ENCODE results near the gene RAB31.
A peak's percentile ranks its signal among the peaks of the same experiment; 100 is the strongest.
"Not testable (repeated sequence)": the region's sequence is repeated elsewhere in the genome, so short reads cannot be mapped to it uniquely, and the experiment has no call there.

Gene RAB31

DNA sequence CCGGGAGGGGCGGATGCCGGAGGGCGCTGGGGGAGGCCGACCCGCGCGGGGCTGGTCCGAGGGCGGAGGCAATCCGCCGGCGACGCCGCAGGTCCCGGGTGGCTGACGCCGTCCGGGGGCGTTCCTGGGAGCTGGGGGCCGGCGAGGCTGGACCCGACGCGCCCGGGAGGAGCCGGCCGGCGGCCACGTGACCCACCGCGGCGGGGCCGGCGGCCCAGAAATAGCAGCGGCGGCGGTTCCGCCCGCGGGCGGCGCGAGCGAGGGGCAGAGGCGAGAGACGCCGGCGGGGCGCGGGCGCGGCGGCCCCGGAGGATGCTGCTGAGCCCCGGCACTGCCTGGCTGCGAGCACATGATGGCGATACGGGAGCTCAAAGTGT is at the start of gene RAB31:
Gene RAB31, plus strand, starts transcription at position 245 of the 377 bp plus-strand sequence. Its CDS starts 105 bp downstream, at position 350.
- Histone ChIP-seq H3K4me1 (ENCODE audit: control insufficient read depth, insufficient read depth, low read length) (peaks cover 26% of the 10 kb centered on the region), H3K9me3 (ENCODE audit: control insufficient read depth, low read length) (no peaks in the 10 kb centered on the region), H3K27me3 (ENCODE audit: control insufficient read depth, insufficient read depth, low read length) (peaks cover 20% of the 10 kb centered on the region), H3K36me3 (ENCODE audit: control insufficient read depth, insufficient read depth, low read length) (no peaks in the 10 kb centered on the region), H3K9ac (ENCODE audit: low read length) (peak within 1 kb of the TSS; percentile 75), H3K4me3 (ENCODE audit: low read length) (peak within 1 kb of the TSS; percentile 17)

GRCh38 chr18:9659499-9660375 is 48.4 kb upstream of the RAB31 start:
- H3K9me3 ChIP-seq (ENCODE audit: control insufficient read depth, low read length), result no peaks in the 10 kb centered on the region
- no peaks in the 10 kb centered on the region for H3K36me3 ChIP-seq (ENCODE audit: control insufficient read depth, insufficient read depth, low read length)
- H3K9ac ChIP-seq (ENCODE audit: low read length), result no peak overlapping the region
- no peaks in the 10 kb centered on the region for H3K27me3 ChIP-seq (ENCODE audit: control insufficient read depth, insufficient read depth, low read length)
- no peaks in the 10 kb centered on the region for H3K4me1 ChIP-seq (ENCODE audit: control insufficient read depth, insufficient read depth, low read length)
- no peak overlapping the region for H3K4me3 ChIP-seq (ENCODE audit: low read length)

DNA sequence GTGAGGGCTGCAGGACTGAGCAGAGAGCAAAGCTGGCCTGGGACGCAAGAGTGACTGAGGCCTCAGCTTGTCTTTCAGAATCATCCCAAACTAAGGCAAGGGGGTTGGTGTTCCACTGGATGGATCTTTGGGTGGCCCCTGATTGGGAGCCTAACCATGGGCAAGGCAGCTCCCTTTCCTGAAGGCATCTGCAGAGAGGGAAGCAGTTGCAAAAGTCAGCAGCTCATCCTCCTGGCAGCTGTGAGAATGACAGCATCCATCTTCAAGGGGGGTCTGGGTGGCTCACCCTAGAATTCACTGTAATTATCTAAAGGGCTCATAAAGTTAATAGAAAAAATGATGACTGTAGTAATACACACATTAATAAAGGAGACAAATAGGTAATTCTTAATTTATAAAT is 46.5 kb upstream of the RAB31 start:
- no peaks in the 10 kb centered on the region for H3K27me3 ChIP-seq (ENCODE audit: control insufficient read depth, insufficient read depth, low read length)
- H3K9me3 ChIP-seq (ENCODE audit: control insufficient read depth, low read length), result no peaks in the 10 kb centered on the region
- no peak overlapping the region for H3K4me3 ChIP-seq (ENCODE audit: low read length)
- no peaks in the 10 kb centered on the region for H3K36me3 ChIP-seq (ENCODE audit: control insufficient read depth, insufficient read depth, low read length)
- H3K4me1 ChIP-seq (ENCODE audit: control insufficient read depth, insufficient read depth, low read length), result no peaks in the 10 kb centered on the region
- no peak overlapping the region for H3K9ac ChIP-seq (ENCODE audit: low read length)

- Histone ChIP-seq H3K4me1 (ENCODE audit: control insufficient read depth, insufficient read depth, low read length) (no peaks in the 10 kb centered on the region), H3K9me3 (ENCODE audit: control insufficient read depth, low read length) (no peaks in the 10 kb centered on the region), H3K36me3 (ENCODE audit: control insufficient read depth, insufficient read depth, low read length) (no peaks in the 10 kb centered on the region), H3K4me3 (ENCODE audit: low read length) (no peak overlapping the region), H3K27me3 (ENCODE audit: control insufficient read depth, insufficient read depth, low read length) (no peaks in the 10 kb centered on the region), H3K9ac (ENCODE audit: low read length) (no peak overlapping the region)
Observed at GRCh38 chr18:9663377-9663776, 44.7 kb upstream of the RAB31 start.

DNA sequence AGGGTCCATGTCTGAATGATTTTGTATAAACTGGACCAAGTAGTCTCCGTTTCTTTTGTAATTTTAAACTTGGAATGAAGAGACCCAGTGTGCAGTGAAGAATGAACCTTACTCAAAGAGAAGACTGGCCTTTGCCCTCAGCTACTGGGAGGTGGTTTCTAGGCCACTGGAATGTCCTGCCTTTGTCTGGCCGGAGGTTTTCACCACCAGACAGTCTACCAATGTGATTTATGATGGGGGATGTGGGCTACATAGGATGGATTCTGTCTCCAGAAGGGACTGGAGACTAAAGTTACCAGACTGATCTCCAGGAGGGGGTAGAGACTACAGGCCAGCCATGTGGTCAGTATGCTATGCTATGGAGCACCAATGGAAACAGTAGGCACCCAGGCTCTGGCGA is 42.8 kb upstream of the RAB31 start:
- Histone ChIP-seq H3K9ac (ENCODE audit: low read length) (no peak overlapping the region), H3K27me3 (ENCODE audit: control insufficient read depth, insufficient read depth, low read length) (no peaks in the 10 kb centered on the region), H3K36me3 (ENCODE audit: control insufficient read depth, insufficient read depth, low read length) (no peaks in the 10 kb centered on the region), H3K9me3 (ENCODE audit: control insufficient read depth, low read length) (no peaks in the 10 kb centered on the region), H3K4me1 (ENCODE audit: control insufficient read depth, insufficient read depth, low read length) (no peaks in the 10 kb centered on the region), H3K4me3 (ENCODE audit: low read length) (no peak overlapping the region)

DNA sequence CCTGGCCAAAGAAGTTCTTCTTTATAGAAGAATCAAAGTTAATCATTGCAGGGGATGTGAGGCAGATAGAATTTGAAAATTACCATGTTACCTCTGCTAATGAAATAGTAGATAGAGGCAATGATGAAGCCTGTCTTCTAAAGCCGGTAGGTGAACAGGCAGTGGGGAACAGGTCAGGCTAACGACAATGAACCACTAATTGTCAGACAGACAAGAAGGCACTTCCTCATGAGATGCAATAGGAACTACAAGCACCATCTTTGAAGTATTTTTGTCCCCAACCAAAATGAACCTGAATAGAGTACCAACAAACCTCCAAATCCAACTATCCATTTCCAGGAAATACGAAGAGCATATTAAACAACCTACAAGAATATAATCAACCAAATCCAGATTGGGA is 41.6 kb upstream of the RAB31 start:
- Histone ChIP-seq H3K27me3 (ENCODE audit: control insufficient read depth, insufficient read depth, low read length) (no peaks in the 10 kb centered on the region), H3K9me3 (ENCODE audit: control insufficient read depth, low read length) (no peaks in the 10 kb centered on the region), H3K9ac (ENCODE audit: low read length) (no peak overlapping the region), H3K4me1 (ENCODE audit: control insufficient read depth, insufficient read depth, low read length) (no peaks in the 10 kb centered on the region), H3K4me3 (ENCODE audit: low read length) (no peak overlapping the region), H3K36me3 (ENCODE audit: control insufficient read depth, insufficient read depth, low read length) (no peaks in the 10 kb centered on the region)

DNA sequence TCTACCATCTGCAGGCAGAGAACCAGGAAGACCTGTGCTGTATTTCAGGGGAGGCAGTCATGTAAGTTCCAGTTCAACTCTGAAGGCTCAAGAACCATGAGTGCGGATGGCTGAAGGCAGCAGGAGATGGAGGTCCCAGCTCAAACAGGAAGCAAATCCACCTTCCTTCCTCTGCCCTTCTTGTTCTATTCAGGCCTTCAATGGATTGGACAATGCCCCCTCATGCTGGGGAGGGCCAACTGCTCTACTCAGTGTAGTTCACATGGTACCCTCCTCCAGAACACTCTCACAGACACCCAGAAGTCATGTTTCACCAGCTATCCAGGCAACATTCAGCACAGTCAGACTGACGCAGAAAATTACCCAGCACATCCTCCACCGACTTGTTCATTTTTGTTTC is 39.1 kb upstream of the RAB31 start:
- Histone ChIP-seq H3K4me3 (ENCODE audit: low read length) (no peak overlapping the region), H3K9ac (ENCODE audit: low read length) (no peak overlapping the region), H3K9me3 (ENCODE audit: control insufficient read depth, low read length) (no peaks in the 10 kb centered on the region), H3K27me3 (ENCODE audit: control insufficient read depth, insufficient read depth, low read length) (no peaks in the 10 kb centered on the region), H3K36me3 (ENCODE audit: control insufficient read depth, insufficient read depth, low read length) (no peaks in the 10 kb centered on the region), H3K4me1 (ENCODE audit: control insufficient read depth, insufficient read depth, low read length) (peaks cover 11% of the 10 kb centered on the region)

DNA sequence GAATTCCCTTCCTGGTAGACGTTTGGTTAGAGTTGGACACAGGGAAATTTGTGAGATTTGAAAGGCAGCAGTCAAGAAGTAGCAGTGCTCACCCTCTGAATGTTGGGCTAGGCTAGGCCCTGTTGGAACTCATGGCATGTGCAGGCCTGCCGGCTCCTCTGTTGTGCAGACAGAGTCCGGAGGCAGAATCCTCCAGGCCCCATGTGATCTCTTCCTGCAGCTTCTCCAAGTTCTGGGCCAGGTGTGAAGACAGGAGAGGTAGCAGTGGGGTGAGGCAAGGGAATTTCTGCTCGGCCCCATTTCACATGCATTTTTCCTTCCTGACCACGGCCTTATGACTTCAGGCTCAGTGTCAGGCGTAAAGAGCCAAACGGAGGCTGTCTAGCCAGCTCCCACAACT is 36.9 kb upstream of the RAB31 start:
- Histone ChIP-seq H3K9ac (ENCODE audit: low read length) (no peak overlapping the region), H3K27me3 (ENCODE audit: control insufficient read depth, insufficient read depth, low read length) (no peaks in the 10 kb centered on the region), H3K4me1 (ENCODE audit: control insufficient read depth, insufficient read depth, low read length) (peaks cover 18% of the 10 kb centered on the region), H3K36me3 (ENCODE audit: control insufficient read depth, insufficient read depth, low read length) (no peaks in the 10 kb centered on the region), H3K9me3 (ENCODE audit: control insufficient read depth, low read length) (no peaks in the 10 kb centered on the region), H3K4me3 (ENCODE audit: low read length) (no peak overlapping the region)

DNA sequence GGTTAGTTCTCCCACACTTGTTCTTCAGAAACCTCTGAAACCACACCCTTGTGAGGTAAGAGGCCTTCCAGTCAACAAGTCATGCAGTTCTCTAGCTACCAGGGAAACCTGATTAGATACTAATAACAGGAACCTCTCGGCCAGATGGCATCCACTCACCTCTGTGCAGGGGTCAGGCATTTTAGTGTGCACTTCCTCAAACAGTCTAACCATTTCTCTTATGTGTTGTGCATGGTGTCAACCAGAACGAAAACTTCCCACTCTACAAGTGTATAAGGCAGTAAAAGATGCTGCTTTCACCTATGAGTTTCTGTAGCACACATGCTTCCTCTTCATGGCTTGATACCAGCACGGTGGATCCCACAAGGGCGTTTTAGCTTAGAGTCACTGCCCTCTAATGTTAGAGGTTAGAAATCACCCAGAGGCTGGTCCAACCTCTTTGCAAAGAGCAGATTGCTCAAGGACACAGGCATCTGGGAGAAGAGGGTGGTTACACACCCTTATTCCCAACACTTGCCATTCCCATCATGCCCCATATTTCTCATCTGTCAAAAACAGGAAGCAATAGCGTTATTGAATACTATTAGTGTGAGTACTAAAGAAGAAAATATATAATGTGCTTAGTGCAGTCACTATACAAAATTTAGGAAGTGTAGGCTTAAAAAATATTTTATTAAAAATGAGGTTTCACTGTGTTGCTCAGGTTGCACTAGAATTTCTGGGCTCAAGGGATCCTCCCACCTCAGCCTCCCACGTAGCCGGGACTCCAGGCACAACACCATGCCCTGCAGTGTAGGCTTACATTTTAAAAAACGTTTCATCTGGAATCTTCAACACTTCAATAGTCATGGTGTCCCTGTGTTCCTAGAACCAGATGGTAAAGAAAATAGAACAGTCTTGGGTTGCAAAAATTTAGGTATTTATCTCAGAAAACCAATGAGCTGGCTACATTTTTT is 34.5 kb upstream of the RAB31 start:
- Histone ChIP-seq H3K9me3 (ENCODE audit: control insufficient read depth, low read length) (no peaks in the 10 kb centered on the region), H3K4me3 (ENCODE audit: low read length) (no peak overlapping the region), H3K36me3 (ENCODE audit: control insufficient read depth, insufficient read depth, low read length) (no peaks in the 10 kb centered on the region), H3K4me1 (ENCODE audit: control insufficient read depth, insufficient read depth, low read length) (peaks cover 18% of the 10 kb centered on the region), H3K27me3 (ENCODE audit: control insufficient read depth, insufficient read depth, low read length) (no peaks in the 10 kb centered on the region), H3K9ac (ENCODE audit: low read length) (peak overlapping the region; percentile 33)

DNA sequence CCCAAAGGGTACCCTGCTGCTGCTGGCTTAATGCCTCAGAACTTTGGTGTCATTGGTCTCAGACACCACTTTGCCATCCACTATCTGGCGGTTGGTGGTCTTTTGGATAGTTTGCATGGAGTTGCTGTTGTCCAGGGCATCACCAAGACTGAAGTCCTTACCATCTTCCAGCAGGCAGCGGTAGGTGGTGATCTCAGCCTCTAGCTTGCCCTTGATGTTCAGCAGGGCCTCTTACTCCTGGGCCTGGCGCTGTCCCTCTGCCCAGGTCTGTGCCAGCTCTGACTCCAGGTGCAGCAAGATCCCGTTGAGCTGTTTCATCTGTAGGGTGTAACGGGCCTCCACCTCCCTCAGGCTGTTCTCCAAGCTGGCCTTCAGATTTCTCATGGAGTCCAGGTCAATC is 29.9 kb upstream of the RAB31 start:
- not testable (repeated sequence) for H3K9ac ChIP-seq (ENCODE audit: low read length); H3K4me3 ChIP-seq (ENCODE audit: low read length); H3K36me3 ChIP-seq (ENCODE audit: control insufficient read depth, insufficient read depth, low read length); H3K27me3 ChIP-seq (ENCODE audit: control insufficient read depth, insufficient read depth, low read length); H3K9me3 ChIP-seq (ENCODE audit: control insufficient read depth, low read length)
- H3K4me1 ChIP-seq (ENCODE audit: control insufficient read depth, insufficient read depth, low read length), result peaks cover 14% of the 10 kb centered on the region

DNA sequence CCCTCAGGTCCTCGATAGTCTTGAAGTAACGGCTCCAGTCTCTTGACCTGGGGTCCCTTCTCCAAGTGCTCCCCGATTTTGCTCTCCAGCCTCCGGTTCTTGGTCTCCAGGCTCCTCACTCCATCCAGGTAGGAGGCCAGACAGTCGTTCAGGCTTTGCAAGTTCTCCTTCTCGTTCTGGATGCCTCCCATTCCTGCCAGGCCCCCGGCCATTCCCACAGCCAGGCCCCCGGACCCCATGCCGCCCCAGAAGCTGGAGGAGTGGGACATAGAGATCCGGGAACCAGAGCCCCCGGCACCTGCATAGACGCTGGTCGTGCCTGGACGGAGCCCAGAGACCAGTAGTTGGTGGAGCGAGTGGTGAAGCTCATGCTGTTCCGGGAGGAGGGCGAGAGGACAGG is 29.0 kb upstream of the RAB31 start:
- no peak overlapping the region for H3K9ac ChIP-seq (ENCODE audit: low read length)
- H3K36me3 ChIP-seq (ENCODE audit: control insufficient read depth, insufficient read depth, low read length), result no peaks in the 10 kb centered on the region
- no peak overlapping the region for H3K4me3 ChIP-seq (ENCODE audit: low read length)
- H3K9me3 ChIP-seq (ENCODE audit: control insufficient read depth, low read length), result no peaks in the 10 kb centered on the region
- H3K4me1 ChIP-seq (ENCODE audit: control insufficient read depth, insufficient read depth, low read length), result peaks cover 13% of the 10 kb centered on the region
- H3K27me3 ChIP-seq (ENCODE audit: control insufficient read depth, insufficient read depth, low read length), result no peaks in the 10 kb centered on the region

- Histone ChIP-seq H3K4me1 (ENCODE audit: control insufficient read depth, insufficient read depth, low read length) (peaks cover 12% of the 10 kb centered on the region), H3K9me3 (ENCODE audit: control insufficient read depth, low read length) (no peaks in the 10 kb centered on the region), H3K36me3 (ENCODE audit: control insufficient read depth, insufficient read depth, low read length) (no peaks in the 10 kb centered on the region), H3K4me3 (ENCODE audit: low read length) (no peak overlapping the region), H3K9ac (ENCODE audit: low read length) (no peak overlapping the region), H3K27me3 (ENCODE audit: control insufficient read depth, insufficient read depth, low read length) (no peaks in the 10 kb centered on the region)
Observed at GRCh38 chr18:9681217-9681616, 26.9 kb upstream of the RAB31 start.

All from mucosa of stomach (tissue), 1 donor.